Bronchial epithelial cell (primary cell): ENCODE measurements around the gene PPP6R2. TPM values are rescaled to one million over a fixed set of nuclear protein-coding genes. Genes with fewer than 3 reads are reported as not detected.
A peak's percentile ranks its signal among the peaks of the same experiment; 100 is the strongest.
"Not testable (repeated sequence)": the region's sequence is repeated elsewhere in the genome, so short reads cannot be mapped to it uniquely, and the experiment has no call there.

Experiments used
- DNase-seq: peaks from one replicate; pipeline ENCODE4 v3.0.0-alpha.2; 2010; ENCODE audit warnings: low read depth
- FAIRE-seq: peaks from 2 replicates; lab custom pipeline; 2011; peaks lifted over from hg19 to GRCh38; lab: Jason Lieb, UNC
- H3K27me3 ChIP-seq: 2 replicates; pipeline ENCODE4 v1.5.1; 2011; ENCODE audit warnings: low read length; ENCODE audit not compliant: control insufficient read depth, insufficient read depth
- H3K36me3 ChIP-seq: 2 replicates; pipeline ENCODE4 v1.5.1; 2011; ENCODE audit warnings: low read length; ENCODE audit not compliant: control insufficient read depth, insufficient read depth
- H3K4me3 ChIP-seq: 2 replicates; pipeline ENCODE4 v1.5.1; 2011; ENCODE audit warnings: mild to moderate bottlenecking, low read depth, low read length, control low read depth
- CTCF ChIP-seq: IDR thresholded peaks from 2 replicates; pipeline ENCODE4 v1.5.1; 2011; ENCODE audit warnings: mild to moderate bottlenecking, moderate library complexity, low read length, control low read depth, inconsistent platforms; ENCODE audit not compliant: insufficient read depth, severe bottlenecking
- total RNA-seq: library from RNA; depleted of rRNA; stranded (reverse); fragments of >200 nt; gene quantifications from 2 replicates; pipeline ENCODE4 v1.2.1, GENCODE V29; 2014

PPP6R2 gene
- total RNA-seq, 1 donor from 2014 or later: 50.5 TPM

GRCh38 chr22:50403701-50404101 lies 60.6 kb downstream of the PPP6R2 start:
- FAIRE-seq (no peak), DNase-seq (no peak)
- peaks cover 12% of the 10 kb centered on the region for H3K36me3 ChIP-seq
- H3K27me3 ChIP-seq: no peaks in the 10 kb centered on the region
- TF ChIP-seq CTCF: no peak
- H3K4me3 ChIP-seq: no peak overlapping the region

GRCh38 chr22:50406416-50407170 lies 63.5 kb downstream of the PPP6R2 start:
- no peaks in the 10 kb centered on the region for H3K27me3 ChIP-seq
- DNase-seq (no peak), FAIRE-seq (peak; percentile 70)
- no peak for TF ChIP-seq CTCF
- H3K4me3 ChIP-seq: no peak overlapping the region
- H3K36me3 ChIP-seq: peaks cover 11% of the 10 kb centered on the region

GRCh38 chr22:50408311-50408710 lies 65.2 kb downstream of the PPP6R2 start:
- no peak for FAIRE-seq
- no peak for TF ChIP-seq CTCF
- H3K36me3 ChIP-seq: peaks cover 11% of the 10 kb centered on the region
- no peak overlapping the region for H3K4me3 ChIP-seq
- DNase-seq: no peak
- no peaks in the 10 kb centered on the region for H3K27me3 ChIP-seq

- not testable (repeated sequence) for H3K4me3 ChIP-seq, H3K27me3 ChIP-seq, DNase-seq, FAIRE-seq
- peaks cover 13% of the 10 kb centered on the region for H3K36me3 ChIP-seq
Observed at GRCh38 chr22:50408954-50409353, 65.8 kb downstream of the PPP6R2 start.

- FAIRE-seq (no peak), DNase-seq (no peak)
- peaks cover 30% of the 10 kb centered on the region for H3K36me3 ChIP-seq
- H3K27me3 ChIP-seq: no peaks in the 10 kb centered on the region
- TF ChIP-seq CTCF: no peak
- H3K4me3 ChIP-seq: no peak overlapping the region
Observed at GRCh38 chr22:50414476-50415248, 71.5 kb downstream of the PPP6R2 start.

- Histone ChIP-seq H3K4me3 (no peak overlapping the region), H3K36me3 (peaks cover 33% of the 10 kb centered on the region), H3K27me3 (no peaks in the 10 kb centered on the region)
- FAIRE-seq: no peak
- DNase-seq: no peak
- TF ChIP-seq CTCF: no peak
Observed at GRCh38 chr22:50415426-50415825, 72.3 kb downstream of the PPP6R2 start.
